SK-N-SH (cell line): ENCODE measurements around the gene WBP1L.

ENCODE experiments used
- CTCF ChIP-seq: fragments of 200-600 bp; sonication (generic); IDR thresholded peaks from 2 replicates; pipeline ENCODE4 v1.6.1; 2017; ENCODE audit warnings: antibody characterized with exemption, mild to moderate bottlenecking, moderate library complexity
- FOXM1 ChIP-seq: IDR thresholded peaks from 2 replicates; pipeline ENCODE4 v1.4.0; 2012; ENCODE audit warnings: low read depth, mild to moderate bottlenecking
- GABPA ChIP-seq: IDR thresholded peaks from 2 replicates; pipeline ENCODE4 v1.4.0; 2012; ENCODE audit warnings: low read depth, mild to moderate bottlenecking
- MAX ChIP-seq: IDR thresholded peaks from 2 replicates; pipeline ENCODE4 v1.4.0; 2012; ENCODE audit warnings: low read depth
- POLR2AphosphoS5 ChIP-seq: IDR thresholded peaks from 2 replicates; pipeline ENCODE4 v1.6.1; 2012; ENCODE audit warnings: low read depth, low read length
- RFX5 ChIP-seq: IDR thresholded peaks from 2 replicates; pipeline ENCODE4 v1.6.1; 2012; ENCODE audit warnings: mild to moderate bottlenecking, improper control_type of control experiment, low read length
- SMC3 ChIP-seq: IDR thresholded peaks from 2 replicates; pipeline ENCODE4 v1.6.1; 2012; ENCODE audit warnings: low read depth, low read length, improper control_type of control experiment
- TAF1 ChIP-seq: IDR thresholded peaks from 2 replicates; pipeline ENCODE4 v1.6.1; 2012; ENCODE audit warnings: low read depth, mild to moderate bottlenecking, low read length, moderate library complexity, borderline replicate concordance
- TEAD4 ChIP-seq: IDR thresholded peaks from 2 replicates; pipeline ENCODE4 v1.4.0; 2012; ENCODE audit warnings: mild to moderate bottlenecking, borderline replicate concordance; ENCODE audit not compliant: insufficient read depth

- TF ChIP-seq TEAD4 (no peak), CTCF (no peak), RFX5 (no peak), POLR2AphosphoS5 (no peak; the same call in 1 of the 2 replicates), SMC3 (no peak), GABPA (peak; percentile 84), FOXM1 (no peak), MAX (0 out of 2 replicates have a peak, but pooled peaks have one; percentile 20), TAF1 (peak; percentile 19; the same call in 1 of the 2 replicates)
Observed at GRCh38 chr10:102743588-102744373, at the start of gene WBP1L.
